GM19463 (cell line): ENCODE results near the gene SHD.
A peak's percentile ranks its signal among the peaks of the same experiment; 100 is the strongest.
"Not testable (repeated sequence)": the region's sequence is repeated elsewhere in the genome, so short reads cannot be mapped to it uniquely, and the experiment has no call there.

ENCODE experiments used
- ATAC-seq: cut with Tn5 transposase; IDR thresholded peaks from one replicate; pipeline ENCODE4 v1.9.1; 2021; ENCODE audit warnings: mild to moderate bottlenecking, moderate library complexity; ENCODE audit not compliant: unreplicated experiment

SHD gene, protein sequence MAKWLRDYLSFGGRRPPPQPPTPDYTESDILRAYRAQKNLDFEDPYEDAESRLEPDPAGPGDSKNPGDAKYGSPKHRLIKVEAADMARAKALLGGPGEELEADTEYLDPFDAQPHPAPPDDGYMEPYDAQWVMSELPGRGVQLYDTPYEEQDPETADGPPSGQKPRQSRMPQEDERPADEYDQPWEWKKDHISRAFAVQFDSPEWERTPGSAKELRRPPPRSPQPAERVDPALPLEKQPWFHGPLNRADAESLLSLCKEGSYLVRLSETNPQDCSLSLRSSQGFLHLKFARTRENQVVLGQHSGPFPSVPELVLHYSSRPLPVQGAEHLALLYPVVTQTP

DNA sequence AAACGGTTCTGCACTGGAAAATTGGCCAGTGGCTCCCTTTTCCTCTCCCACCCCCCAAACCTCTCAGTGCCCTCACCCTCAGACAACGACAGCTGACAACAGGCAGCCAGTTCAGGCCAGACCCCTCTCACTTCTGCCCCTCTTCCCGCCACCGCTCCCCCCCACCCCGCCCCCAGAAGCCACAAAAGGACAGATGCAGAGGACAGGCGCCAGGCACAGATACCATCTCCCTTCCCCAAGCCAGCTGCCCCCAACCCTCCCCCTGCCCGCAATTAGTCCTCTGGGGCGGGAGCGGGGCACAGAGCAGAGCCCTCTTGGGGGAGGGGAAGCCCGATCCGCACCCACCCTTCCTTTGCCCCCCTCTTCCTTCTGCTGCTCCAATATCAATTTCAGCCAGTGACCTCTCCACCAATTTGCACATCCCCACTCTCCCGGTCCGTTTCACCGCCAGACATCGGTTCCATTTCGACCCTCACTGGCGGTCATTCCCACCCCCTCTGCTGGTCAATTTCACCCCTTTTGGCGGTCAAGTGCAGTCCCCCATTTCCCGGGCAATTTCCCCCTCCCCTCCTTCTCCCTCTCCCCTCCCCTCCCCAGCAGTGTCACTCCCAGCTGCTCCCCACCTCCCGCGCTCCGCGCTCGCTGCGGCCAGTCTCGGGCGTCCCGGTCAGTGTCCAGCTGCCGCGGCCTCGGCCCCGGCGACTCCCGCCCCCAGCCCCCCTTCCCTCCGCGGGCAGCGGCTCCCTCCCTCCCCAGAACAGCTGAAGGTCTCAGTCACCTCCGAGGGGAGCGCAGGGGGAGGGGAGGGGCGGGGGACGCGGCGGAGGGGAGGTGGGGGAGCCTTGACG is at the start of gene SHD:
SHD (plus strand) TSS at position 848 of the 848 bp plus-strand sequence. CDS start 798 bp downstream, outside the sequence.
- no peak for ATAC-seq

DNA sequence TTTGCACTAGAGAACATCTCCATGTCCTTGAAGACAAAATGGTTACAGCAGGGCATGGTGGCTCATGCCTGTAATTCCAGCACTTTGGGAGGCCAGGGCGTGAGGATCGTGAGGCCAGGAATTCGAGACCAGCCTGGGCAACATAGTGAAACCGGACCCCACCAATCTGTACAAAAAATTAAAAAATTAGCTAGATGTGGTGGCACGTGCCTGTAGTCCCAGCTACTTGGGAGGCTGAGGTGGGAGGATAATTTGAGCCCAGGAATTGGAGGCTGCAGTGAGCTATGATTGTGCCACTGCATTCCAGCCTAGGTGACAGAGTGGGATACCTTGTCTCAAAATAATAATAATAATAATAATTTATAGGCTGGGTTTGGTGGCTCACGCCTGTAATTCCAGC is 48.8 kb upstream of the SHD start:
- not testable (repeated sequence) for ATAC-seq

DNA sequence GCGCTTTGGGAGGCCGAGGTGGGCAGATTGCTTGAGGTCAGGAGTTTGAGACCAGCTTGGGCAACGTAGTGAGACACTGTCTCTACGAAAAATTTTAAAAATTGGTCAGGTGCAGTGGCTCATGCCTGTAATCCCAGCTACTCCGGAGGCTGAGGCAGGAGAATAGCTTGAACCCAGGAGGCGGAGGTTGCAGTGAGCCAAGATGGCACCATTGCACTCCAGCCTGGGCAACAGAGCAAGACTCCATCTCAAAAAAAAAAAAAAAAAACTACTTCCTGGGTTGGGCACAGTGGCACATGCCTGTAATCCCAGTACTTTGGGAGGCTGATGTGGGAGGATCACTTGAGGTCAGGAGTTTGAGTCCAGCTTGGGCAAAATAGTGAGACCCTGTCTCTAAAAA is 47.5 kb upstream of the SHD start:
- ATAC-seq: not testable (repeated sequence)

DNA sequence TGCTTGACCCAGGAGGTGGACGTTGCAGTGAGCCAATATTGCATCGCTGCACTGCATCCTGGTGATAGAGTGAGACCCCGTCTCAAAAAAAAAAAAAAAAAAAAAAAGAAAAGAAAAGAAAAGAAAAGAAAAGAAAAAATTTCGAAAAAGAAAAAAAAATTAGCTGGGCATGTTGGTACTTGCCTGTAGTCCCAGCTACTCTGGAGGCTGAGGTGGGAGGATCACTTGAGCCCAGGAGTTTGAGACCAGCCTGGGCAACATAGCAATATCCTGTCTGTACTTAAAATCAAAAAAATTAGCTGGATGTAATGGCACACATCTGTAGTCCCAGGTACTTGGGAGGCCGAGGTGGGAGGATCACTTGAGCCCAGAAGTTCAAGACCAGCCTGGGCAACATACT is 46.9 kb upstream of the SHD start:
- ATAC-seq: not testable (repeated sequence)

DNA sequence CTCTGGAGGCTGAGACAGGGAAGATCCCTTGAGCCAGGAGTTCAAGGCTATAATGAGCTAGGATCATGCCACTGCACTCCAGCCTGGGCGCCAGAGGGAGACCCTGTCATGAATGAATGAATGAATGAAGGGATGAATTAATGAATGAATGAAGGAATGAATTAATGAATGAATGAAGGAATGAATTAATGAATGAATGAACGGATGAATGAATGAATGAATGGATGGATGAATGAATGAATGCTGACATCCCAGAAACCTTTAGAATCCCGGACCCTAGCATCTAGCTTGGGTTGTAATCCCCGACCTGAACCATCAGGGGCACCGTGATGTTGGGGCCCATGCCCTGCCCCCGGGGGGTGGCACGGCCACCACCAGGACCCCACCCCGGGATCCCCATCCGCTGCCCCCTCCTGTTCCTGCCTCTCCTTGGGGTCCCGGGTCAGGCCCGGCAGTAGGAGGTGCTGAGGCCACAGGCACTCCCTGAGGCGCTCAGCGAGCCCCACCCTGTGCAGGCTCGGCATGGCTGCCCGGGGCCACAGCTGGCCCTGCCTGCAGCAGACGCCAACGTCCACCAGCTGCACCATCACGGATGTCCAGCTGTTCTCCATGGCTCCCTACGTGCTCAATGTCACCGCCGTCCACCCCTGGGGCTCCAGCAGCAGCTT is 46.3 kb upstream of the SHD start:
- no peak for ATAC-seq

DNA sequence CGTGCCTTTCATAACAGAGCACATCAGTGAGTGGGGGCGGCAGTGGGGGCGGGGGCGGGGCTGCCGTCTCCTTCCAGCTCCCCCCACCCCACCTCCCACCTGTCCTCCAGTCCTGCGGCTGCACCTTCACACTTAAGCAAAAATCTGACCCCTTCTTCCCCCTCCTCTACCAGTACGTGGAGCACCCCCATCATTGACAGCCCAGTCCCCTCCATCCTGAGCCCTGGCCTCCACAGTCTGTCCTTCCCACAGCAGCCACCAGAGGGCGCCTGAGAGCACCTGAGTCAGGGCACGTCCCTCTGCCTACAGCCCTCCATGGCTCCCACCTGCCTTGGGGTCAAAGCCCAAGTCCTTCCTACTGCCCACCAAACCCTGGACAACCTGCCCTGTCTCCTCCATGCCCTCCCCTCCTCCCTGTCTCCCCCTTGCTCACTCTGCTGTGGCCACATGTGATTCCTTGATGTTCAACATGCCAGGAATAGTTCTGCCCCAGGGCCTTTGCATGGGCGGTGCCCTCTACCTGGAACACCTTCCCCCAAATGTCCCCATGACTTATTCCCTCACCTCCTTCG is 45.7 kb upstream of the SHD start:
- ATAC-seq: no peak

DNA sequence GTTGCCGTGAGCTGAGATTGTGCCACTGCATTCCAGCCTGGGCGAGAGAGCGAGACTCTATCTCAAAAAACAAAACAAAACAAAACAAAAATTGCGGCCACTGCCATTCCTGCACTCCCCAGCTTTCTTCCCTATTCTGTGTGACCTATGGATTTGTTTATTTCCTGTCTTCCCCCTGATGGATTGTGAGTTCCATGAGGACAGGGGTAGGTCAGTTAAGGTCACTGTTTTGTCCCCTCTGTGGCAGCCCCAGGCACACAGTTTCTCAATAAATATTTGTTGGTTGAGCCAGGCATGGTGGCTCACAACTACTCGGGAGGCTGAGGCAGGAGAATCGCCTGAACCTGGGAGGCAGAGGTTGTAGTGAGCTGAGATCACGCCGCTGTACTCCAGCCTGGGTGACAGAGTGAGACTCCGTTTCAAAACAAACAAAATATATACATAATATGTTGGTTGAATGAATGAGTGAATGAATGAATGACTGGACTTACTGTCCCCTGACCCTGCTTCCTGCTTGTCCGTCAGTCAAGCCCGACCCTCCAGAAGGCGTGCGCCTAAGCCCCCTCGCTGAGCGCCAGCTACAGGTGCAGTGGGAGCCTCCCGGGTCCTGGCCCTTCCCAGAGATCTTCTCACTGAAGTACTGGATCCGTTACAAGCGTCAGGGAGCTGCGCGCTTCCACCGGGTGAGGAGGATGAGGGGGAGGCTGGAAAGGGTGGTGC is 44.8 kb upstream of the SHD start:
- ATAC-seq: no peak

DNA sequence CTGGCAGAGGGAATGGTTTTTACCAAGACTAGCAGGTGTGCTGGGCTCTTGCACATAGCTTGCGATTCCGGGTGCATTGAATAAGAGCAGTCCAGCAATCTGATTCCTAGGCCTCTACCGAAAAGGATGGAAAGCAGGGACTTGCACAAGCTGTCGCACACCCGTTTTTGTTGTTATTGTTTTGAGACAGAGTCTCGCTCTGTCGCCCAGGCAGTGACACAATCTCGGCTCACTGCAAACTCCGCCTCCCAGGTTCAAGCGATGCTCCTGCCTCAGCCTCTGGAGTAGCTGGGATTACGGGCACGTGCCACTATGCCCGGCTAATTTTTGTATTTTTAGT is 44.2 kb upstream of the SHD start:
- no peak for ATAC-seq

DNA sequence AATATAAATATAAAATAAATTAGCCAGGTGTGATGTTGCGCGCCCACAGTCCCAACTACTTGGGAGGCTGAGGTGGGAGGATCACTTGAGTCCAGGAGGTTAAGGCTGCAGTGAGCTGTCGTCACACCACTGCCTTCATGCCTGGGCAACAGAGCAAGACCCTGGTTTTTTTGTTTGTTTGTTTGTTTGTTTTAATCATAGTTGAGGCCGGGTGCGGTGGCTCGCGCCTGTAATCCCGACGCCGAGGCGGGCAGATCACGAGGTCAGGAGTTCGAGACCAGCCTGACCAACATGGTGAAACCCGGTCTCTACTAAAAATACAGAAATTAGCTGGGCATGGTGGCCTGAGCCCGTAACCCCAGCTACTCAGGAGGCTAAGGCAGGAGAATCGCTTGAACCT is 41.6 kb upstream of the SHD start:
- ATAC-seq: not testable (repeated sequence)

DNA sequence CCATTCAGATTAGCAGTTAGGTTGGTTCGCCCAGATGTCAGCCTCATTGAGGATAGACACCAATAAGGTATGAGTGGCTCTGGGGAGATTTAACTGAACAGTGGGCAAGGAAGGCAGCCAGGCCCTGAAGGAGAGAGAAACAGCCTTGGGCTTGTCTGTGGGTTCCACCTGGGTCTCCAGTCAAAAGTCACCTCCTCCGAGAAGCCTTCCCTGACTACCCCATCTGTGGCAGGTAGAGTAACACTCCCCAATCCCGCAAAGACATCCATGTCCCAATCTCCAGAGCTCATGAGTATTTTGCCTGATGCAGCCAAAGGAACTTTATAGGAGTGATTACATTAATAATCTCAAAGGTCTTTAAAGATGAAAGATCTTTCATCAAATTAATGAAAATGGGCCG is 40.2 kb upstream of the SHD start:
- ATAC-seq: no peak

DNA sequence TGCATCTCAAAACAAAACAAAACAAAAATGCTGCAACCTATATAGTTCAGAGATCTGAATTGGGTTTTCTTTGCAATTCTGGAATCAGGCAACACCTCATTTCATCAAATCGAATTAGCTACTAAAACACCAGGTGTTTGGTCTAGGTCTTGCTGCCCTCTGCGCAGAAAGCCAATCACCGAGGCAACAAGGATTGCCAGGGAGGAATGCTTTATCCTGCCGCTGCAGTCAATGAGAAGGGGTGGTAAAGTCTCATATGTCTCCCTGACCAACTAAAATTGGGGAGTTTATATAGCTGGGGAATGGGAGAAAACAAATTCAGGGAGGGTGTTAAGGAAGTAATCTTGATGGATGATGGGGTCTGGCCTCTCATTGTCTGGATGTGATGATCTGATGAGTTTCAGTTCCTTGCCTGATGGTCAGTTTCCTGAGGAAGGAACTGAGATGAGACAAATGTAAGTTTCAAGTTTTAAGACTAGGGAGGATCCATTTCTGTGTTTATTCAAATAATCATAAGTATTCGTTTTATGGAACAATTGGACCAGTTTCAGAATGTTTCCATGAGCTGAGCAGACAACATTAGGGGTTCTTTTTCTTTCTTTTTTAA is 37.1 kb upstream of the SHD start:
- no peak for ATAC-seq

DNA sequence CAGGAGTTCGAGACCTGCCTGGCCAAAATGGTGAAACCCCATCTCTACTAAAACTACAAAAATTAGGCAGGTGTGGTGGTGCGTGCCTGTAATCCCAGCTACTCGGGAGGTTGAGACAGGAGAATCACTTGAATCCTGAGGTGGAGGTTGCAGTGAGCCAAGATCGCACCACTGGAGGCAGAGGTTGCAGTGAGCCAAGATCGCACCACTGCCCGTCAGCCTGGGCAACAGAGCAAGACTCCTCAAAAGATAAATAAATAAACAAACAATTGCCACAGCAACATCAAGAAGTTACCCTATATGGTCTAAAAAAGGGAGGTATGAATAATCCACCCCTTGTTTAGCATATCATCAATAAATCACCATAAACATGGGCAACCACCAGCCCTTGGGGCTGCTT is 33.1 kb upstream of the SHD start:
- ATAC-seq: not testable (repeated sequence)

DNA sequence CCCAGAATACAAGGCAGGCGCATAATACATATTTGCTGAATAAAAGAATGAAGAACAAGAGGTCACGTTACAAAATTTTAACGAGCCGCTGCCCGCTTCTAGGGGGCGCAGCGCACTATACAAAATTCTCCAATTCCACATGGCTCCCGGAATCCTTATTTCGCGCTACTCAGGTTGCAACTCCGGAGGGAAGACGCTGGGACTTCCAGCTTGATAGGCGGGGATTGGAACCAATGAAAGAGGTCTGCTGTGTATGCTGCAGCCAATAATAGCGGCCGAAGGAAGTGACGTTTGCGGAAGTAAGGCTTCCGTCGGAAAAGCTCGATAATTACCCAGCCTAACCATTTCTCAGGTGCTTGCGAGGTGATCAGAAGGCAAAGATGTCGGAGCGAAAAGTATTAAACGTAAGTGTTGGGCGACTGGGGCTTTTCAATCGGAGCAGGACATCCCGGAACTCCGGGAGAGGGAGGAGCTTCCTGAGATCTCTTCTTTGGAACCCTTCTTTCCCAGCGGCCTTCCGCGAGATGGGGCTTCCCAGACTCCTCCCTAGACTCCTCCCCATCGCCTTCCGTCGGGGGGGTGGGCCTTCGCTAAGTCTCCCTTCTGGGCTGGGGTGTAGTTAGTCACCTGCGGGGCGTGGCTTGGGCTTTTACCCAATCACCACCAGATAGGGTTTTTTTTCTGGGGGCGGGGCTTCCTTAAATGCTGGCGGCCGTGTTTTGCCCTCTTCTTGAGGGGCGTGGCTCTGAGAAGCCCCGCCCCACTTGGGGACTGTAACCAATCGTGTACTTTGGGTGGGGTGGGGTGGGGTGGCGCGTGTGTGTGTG is 32.1 kb upstream of the SHD start, which contains the start of gene YJU2:
YJU2 (plus strand) TSS at position 314 of the 827 bp plus-strand sequence; CDS start at position 381, 67 bp downstream.
- peak; percentile 85 for ATAC-seq

DNA sequence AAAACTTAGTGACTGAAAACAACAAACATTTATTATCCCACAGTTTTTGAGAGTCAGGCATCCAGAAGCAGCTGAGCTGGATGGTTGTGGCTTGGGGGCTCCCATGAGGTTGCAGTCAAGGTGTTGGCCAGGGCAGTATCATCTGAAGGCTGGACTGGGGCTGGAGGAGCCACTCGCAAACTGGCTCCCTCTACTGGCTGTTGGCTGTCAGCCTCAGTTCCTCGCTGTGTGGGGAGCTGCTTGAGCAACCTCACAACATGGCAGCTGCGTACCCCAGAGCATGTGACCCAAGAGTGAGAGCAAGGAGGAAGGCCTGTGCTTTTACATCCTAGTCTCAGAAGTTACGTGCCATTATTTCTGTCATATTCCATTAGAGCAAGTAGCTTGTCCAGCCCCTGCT is 22.5 kb upstream of the SHD start:
- ATAC-seq: no peak

DNA sequence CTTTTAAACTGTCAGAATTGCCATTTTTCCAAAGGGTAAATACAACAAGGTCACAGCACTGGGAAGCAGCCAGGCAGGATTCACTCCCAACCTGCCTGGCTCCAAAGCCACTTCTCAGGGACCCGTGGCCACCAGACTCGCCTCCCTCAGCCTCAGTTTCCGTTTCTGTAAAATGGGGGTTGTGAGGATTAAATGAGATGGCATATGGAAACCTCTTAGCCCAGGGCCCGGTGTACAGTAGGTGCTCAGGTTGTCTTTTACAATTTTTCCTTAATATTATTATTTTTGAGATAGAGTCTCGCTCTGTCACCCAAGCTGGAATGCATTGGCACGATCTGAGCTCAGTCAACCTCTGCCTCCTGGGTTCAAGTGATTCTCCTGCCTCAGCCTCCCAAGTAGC is 22.0 kb upstream of the SHD start:
- ATAC-seq: no peak

DNA sequence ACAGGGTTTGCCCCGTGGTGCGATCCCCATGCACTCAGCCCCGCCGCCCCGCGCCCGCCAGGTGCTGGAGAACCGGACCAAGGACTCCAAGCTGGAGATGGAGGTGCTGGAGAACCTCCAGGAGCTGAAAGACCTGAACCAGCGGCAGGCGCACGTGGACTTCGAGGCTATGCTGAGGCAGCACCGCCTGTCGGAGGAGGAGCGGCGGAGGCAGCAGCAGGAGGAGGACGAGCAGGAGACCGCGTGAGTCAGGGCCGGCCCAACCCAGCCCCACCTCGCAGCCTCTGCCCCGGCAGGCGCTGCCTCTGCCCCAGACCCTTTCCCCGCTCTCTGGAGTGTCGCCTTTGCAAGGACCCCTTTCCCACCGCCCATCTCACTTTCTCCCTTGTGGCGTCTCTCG is 20.9 kb upstream of the SHD start:
- no peak for ATAC-seq

DNA sequence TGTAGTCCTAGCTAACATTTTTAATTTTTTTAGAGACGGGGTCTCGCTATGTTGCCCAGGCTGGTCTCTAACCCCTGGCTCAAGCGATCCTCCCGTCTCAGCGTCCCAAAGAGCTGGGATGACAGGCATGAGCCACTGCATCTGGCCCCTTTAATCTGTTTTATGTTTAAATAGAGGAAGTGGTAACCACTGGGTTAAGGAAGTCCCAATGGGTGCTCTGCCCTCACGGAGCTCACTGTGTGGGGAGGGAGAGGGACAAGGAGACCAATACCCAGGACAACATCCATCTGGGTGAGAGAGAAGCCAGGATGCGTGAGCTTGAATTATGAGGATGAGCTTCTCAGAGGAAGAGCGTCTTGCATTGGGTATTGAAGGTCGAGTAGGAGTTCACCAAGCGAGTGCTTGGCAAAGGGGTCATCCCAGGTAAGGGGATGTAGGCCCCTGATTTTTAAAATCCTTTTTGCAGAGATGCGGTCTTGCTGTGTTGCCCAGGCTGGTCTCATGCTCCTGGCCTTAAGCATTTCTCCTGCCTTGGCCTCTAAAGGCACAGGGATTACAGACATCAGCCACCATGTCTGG is 18.4 kb upstream of the SHD start:
- no peak for ATAC-seq

DNA sequence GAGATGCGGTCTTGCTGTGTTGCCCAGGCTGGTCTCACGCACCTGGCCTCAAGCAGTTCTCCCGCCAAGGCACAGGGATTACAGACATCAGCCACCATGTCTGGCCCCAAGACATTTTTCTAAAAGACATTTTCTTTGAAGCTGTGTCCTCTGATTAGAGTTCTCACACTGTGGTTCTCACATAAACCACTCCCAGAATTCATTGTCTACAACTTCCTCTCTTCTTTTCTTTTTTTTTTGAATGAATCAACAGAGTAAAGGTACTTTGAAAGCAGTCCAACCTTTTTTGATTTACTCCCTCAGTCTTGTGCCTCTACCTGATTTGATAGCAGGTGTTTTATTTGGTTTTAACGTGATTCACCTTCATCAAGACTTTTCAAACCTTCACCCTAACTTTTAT is 14.3 kb upstream of the SHD start:
- ATAC-seq: no peak
